GM12891 (cell line): Measurements from ENCODE around the gene PSME4.
A peak's percentile ranks its signal among the peaks of the same experiment; 100 is the strongest.
"Not testable (repeated sequence)": the region's sequence is repeated elsewhere in the genome, so short reads cannot be mapped to it uniquely, and the experiment has no call there.

Experiments used
- DNase-seq: peaks from one replicate; pipeline ENCODE4 v3.0.0; 2011; ENCODE audit warnings: low spot score; ENCODE audit not compliant: insufficient read length
- FAIRE-seq: peaks from 2 replicates; lab custom pipeline; 2011; peaks lifted over from hg19 to GRCh38; lab: Jason Lieb, UNC
- PAX5 ChIP-seq: IDR thresholded peaks from 2 replicates; pipeline ENCODE4 v1.6.1; 2011; ENCODE audit warnings: low read length, moderate library complexity, mild to moderate bottlenecking; ENCODE audit not compliant: insufficient read depth, severe bottlenecking
- POLR2A ChIP-seq: IDR thresholded peaks from 2 replicates; pipeline ENCODE4 v1.6.1; 2011; ENCODE audit warnings: low read depth, low read length, control low read depth
- POLR2AphosphoS5 ChIP-seq: IDR thresholded peaks from 2 replicates; pipeline ENCODE4 v1.6.1; 2011; ENCODE audit warnings: low read depth, low read length, control low read depth
- POU2F2 ChIP-seq: IDR thresholded peaks from 2 replicates; pipeline ENCODE4 v1.6.1; 2011; ENCODE audit warnings: low read depth, mild to moderate bottlenecking, control low read depth, low read length, moderate library complexity
- SPI1 ChIP-seq: IDR thresholded peaks from 2 replicates; pipeline ENCODE4 v1.6.1; 2011; ENCODE audit warnings: low read depth, low read length, control low read depth
- TAF1 ChIP-seq: IDR thresholded peaks from 2 replicates; pipeline ENCODE4 v1.6.1; 2011; ENCODE audit warnings: low read depth, low read length, control low read depth

Gene PSME4

GRCh38 chr2:53933329-53933728, 37.5 kb downstream of the PSME4 start:
- DNase-seq (no peak), FAIRE-seq (no peak)
- no peak for TF ChIP-seq POLR2A
- TF ChIP-seq SPI1, result no peak

- FAIRE-seq, result peak; percentile 23
- not testable (repeated sequence) for DNase-seq
These were observed 44.5 kb downstream of the PSME4 start for GRCh38 chr2:53926321-53926720.

- no peak for TF ChIP-seq POLR2A
- DNase-seq (peak; percentile 8), FAIRE-seq (peak; percentile 81)
These were observed 57.1 kb downstream of the PSME4 start for GRCh38 chr2:53913721-53914120.

- no peak for FAIRE-seq
- DNase-seq, result no peak
- TF ChIP-seq PAX5 (no peak), POLR2A (no peak), SPI1 (no peak), POLR2AphosphoS5 (no peak), TAF1 (no peak), POU2F2 (no peak)
These were observed 59.2 kb downstream of the PSME4 start for GRCh38 chr2:53911434-53912189.

- TF ChIP-seq TAF1, result no peak
- TF ChIP-seq PAX5, result no peak
- no peak for TF ChIP-seq POLR2A
- no peak for TF ChIP-seq POU2F2
- DNase-seq, result no peak
- FAIRE-seq, result no peak
These were observed 63.2 kb downstream of the PSME4 start for GRCh38 chr2:53907582-53907981.

- FAIRE-seq, result no peak
- no peak for TF ChIP-seq SPI1
- no peak for DNase-seq
These were observed 65.4 kb downstream of the PSME4 start for GRCh38 chr2:53905396-53905795.

GRCh38 chr2:53903011-53903410, 67.8 kb downstream of the PSME4 start:
- no peak for FAIRE-seq
- TF ChIP-seq PAX5, result no peak
- no peak for TF ChIP-seq POU2F2
- TF ChIP-seq SPI1, result no peak
- TF ChIP-seq POLR2A, result no peak
- no peak for TF ChIP-seq POLR2AphosphoS5
- no peak for TF ChIP-seq TAF1
- DNase-seq, result no peak

- TF ChIP-seq PAX5 (no peak), SPI1 (no peak), POLR2A (no peak), POU2F2 (no peak), TAF1 (no peak), POLR2AphosphoS5 (no peak)
- DNase-seq, result no peak
- FAIRE-seq, result no peak
These were observed 69.6 kb downstream of the PSME4 start for GRCh38 chr2:53901192-53901591.

GRCh38 chr2:53896864-53897263, 73.9 kb downstream of the PSME4 start:
- no peak for DNase-seq
- no peak for FAIRE-seq
- no peak for TF ChIP-seq PAX5
- TF ChIP-seq POU2F2, result no peak
- TF ChIP-seq POLR2AphosphoS5, result no peak
- TF ChIP-seq TAF1, result no peak
- TF ChIP-seq POLR2A, result no peak
- TF ChIP-seq SPI1, result no peak

GRCh38 chr2:53886406-53887280, 84.2 kb downstream of the PSME4 start:
- TF ChIP-seq TAF1 (no peak), POU2F2 (no peak), POLR2AphosphoS5 (no peak), SPI1 (no peak), PAX5 (no peak), POLR2A (no peak)
- FAIRE-seq (no peak), DNase-seq (no peak)

GRCh38 chr2:53884883-53885282, 85.9 kb downstream of the PSME4 start:
- TF ChIP-seq POLR2A (no peak), TAF1 (no peak), POU2F2 (no peak), POLR2AphosphoS5 (no peak)
- DNase-seq, result no peak
- no peak for FAIRE-seq
